ENCODE results near the gene NXPE1.

DNA sequence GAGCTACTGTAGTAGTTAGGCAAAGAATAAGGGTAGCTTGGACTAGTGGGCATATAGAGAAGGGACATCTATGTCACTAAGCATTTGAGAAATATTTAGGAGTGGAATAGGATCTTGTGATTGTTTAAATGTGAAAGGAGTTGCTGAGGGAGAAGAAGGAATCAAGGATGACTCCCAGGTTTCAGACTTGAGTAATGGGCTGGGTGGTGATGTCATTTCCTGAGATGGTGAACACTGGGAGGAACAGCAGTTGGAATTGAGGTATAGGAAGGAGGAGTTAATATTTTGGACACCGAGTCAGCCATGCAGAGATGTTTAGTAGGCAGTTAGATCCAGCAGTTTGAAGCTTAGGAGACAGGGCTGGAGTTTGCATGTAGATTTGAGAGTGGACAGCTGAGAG, 80.3 kb downstream of the NXPE1 start:
- TF ChIP-seq CTCF (IDR thresholded peaks at IDR 0.05; ENCODE audit: low read length) (no peak), EZH2 (IDR thresholded peaks at IDR 0.05; ENCODE audit: borderline replicate concordance, low read length) (no peak)

All from OCI-LY1 (cell line).